Vagina (tissue), 2 donors: ENCODE results near the gene IL18. TPM values are rescaled to one million over a fixed set of nuclear protein-coding genes. Genes with fewer than 3 reads are reported as not detected.
A peak's percentile ranks its signal among the peaks of the same experiment; 100 is the strongest.

Source experiments
- DNase-seq, 2 donors: peaks; one replicate each; pipeline ENCODE4 v3.0.0-alpha.2; 2017; ENCODE audit errors: extremely low spot score in 2 of 2
- H3K27ac ChIP-seq: fragments of 200-600 bp; sonication (generic); one replicate; pipeline ENCODE4 v1.5.1; 2019
- H3K27me3 ChIP-seq: fragments of 200-600 bp; sonication (generic); one replicate; pipeline ENCODE4 v1.5.1; 2019
- H3K36me3 ChIP-seq, 2 donors: fragments of 200-600 bp; sonication (generic); one replicate each; pipeline ENCODE4 v1.5.1; 2017 to 2019
- H3K4me1 ChIP-seq: fragments of 200-600 bp; sonication (generic); one replicate; pipeline ENCODE4 v1.5.1; 2019
- H3K4me3 ChIP-seq, 2 donors: fragments of 200-600 bp; sonication (generic); 1 replicate in 1 of 2; 2 replicates in 1 of 2; pipeline ENCODE4 v1.5.1; 2016 to 2019
- H3K9me3 ChIP-seq: fragments of 200-600 bp; sonication (generic); one replicate; pipeline ENCODE4 v1.5.1; 2019
- POLR2A ChIP-seq, 2 donors: fragments of 450-650 bp; IDR thresholded peaks; one replicate each; pipeline ENCODE4 v1.6.1; 2017; ENCODE audit warnings: antibody characterized with exemption in 2 of 2, mild to moderate bottlenecking in 2 of 2, moderate library complexity in 2 of 2
- POLR2AphosphoS5 ChIP-seq, 2 donors: sonication (generic); formaldehyde crosslinking; IDR thresholded peaks; one replicate each; pipeline ENCODE4 v1.9.0; 2017; ENCODE audit warnings: antibody characterized with exemption in 2 of 2, mild to moderate bottlenecking in 2 of 2, low read depth in 1 of 2; ENCODE audit not compliant: insufficient read depth in 1 of 2
- intact Hi-C: fragments of 100-400 bp; cut with DNase I; formaldehyde crosslinking; loops from one replicate; pipeline ENCODE4 v1.15.1; 2023
- total RNA-seq: library from RNA; depleted of rRNA; stranded (reverse); fragments of >200 nt; gene quantifications from one replicate; pipeline ENCODE4 v1.2.3, GENCODE V29; 2016
- TF ChIP-seq, protein P1 (sequence below), 3 experiments: fragments of 450-650 bp in 2 of 3; fragments of 200-600 bp in 1 of 3; sonication (generic) in 1 of 3; IDR thresholded peaks; one replicate each; pipeline ENCODE4 v1.5.1; 2017 to 2019; ENCODE audit warnings: antibody characterized with exemption in 3 of 3, mild to moderate bottlenecking in 2 of 3, moderate library complexity in 2 of 3

Gene IL18
- total RNA-seq, 1 donor from 2014 or later, result 48.6 TPM

DNA sequence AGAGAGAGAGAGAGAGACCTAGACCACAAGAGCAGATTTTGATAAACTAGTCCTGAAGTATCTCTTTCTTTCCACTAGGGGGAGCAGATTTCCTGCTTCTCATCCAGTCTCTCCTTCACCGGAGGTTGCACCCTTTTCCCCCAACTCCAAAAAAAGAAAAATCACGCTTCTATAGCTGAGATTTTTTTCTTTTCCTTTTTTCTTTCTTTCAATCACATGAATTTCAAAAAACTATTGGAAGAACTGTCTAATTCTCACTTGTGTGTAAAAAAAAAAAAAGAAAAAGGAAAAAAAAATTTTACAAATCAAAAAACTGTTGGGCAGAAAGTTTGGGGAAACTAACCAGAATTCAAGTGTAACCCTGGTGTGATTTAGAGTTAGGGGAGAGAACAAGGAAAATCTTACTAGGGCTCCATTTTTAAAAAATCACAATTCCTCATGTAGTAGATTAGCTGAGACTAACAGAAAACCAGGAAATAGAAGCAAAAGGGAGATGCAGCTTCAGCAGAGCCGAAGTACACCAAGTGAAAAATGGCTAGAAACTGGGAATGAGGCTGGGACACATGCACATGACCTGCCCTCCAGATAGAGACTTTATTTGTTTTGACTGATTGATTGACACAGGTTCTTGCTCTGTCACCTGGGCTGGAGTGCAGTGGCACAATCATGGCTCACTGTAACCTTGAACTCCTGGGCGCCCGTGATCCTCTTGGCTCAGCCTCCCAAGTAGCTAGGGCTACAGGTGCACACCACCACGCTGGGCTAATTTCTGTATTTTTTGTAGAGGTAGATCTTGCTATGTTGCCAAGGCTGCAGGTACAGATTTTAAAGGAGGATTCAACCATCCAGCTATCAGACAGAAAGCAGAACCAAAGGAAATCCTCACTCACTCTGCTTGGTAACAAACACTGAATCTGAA is 50.1 kb downstream of the IL18 start:
- peaks cover 5% of the 10 kb centered on the region for H3K4me1 ChIP-seq
- TF ChIP-seq, protein P1, sequence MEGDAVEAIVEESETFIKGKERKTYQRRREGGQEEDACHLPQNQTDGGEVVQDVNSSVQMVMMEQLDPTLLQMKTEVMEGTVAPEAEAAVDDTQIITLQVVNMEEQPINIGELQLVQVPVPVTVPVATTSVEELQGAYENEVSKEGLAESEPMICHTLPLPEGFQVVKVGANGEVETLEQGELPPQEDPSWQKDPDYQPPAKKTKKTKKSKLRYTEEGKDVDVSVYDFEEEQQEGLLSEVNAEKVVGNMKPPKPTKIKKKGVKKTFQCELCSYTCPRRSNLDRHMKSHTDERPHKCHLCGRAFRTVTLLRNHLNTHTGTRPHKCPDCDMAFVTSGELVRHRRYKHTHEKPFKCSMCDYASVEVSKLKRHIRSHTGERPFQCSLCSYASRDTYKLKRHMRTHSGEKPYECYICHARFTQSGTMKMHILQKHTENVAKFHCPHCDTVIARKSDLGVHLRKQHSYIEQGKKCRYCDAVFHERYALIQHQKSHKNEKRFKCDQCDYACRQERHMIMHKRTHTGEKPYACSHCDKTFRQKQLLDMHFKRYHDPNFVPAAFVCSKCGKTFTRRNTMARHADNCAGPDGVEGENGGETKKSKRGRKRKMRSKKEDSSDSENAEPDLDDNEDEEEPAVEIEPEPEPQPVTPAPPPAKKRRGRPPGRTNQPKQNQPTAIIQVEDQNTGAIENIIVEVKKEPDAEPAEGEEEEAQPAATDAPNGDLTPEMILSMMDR (IDR thresholded peaks at IDR 0.05), result peak; percentile 23 to 62 (median 29)
- TF ChIP-seq POLR2A (IDR thresholded peaks at IDR 0.05), result no peak
- no peaks in the 10 kb centered on the region for H3K9me3 ChIP-seq
- H3K27me3 ChIP-seq, result no peaks in the 10 kb centered on the region
- H3K36me3 ChIP-seq, result no peaks in the 10 kb centered on the region
- no peak for DNase-seq
- no peak overlapping the region for H3K4me3 ChIP-seq
- intact Hi-C loops, result loop anchor here (10.0 kb wide), 1 partner anchor 171 kb away; no protein-coding TSS in a partner anchor
- H3K27ac ChIP-seq, result no peak overlapping the region

DNA sequence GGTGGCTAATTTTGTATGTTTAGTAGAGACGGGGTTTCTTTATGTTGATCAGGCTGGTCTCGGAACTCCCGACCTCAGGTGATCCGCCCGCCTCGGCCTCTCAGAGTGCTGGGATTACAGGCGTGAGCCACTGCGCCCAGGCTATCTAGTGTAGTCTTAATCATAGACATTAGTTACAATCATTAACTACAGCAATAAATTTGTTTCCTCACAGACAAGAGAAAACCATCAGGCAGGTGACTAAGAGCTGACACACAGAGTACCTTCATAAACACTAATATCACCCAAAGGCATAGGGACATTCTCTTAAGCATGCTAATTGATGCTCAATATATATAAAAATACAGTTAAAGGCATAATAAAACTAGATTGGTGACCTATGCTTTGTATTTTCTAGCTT is 57.8 kb downstream of the IL18 start:
- Histone ChIP-seq H3K27me3 (no peaks in the 10 kb centered on the region), H3K9me3 (no peaks in the 10 kb centered on the region), H3K27ac (no peak overlapping the region), H3K4me3 (no peak overlapping the region), H3K36me3 (no peaks in the 10 kb centered on the region), H3K4me1 (no peaks in the 10 kb centered on the region)
- no peak for DNase-seq
- intact Hi-C loops, result no loop called here
- TF ChIP-seq, protein P1 (IDR thresholded peaks at IDR 0.05), result no peak
- TF ChIP-seq POLR2A (IDR thresholded peaks at IDR 0.05) (no peak), POLR2AphosphoS5 (IDR thresholded peaks at IDR 0.05; ENCODE audit: insufficient read depth in 1 of 2, low read depth in 1 of 2) (no peak)

DNA sequence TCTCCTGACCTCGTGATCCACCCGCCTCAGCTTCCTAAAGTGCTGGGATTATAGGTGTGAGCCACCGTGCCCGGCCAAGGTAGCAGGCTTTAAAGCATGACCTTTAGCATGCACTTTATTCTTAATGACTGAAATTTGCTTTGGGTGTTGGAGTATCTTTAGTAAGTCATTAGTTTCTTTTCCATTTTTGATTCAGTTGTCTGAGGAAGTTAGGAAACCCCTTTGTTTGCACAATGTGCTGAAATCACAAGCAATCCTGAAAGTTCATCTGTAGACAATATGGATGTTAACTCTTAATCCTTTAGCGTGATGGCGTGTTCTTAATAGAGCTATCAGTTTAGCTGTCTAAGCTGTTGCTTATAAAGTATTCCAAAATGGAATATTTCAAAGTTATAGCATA is 60.4 kb downstream of the IL18 start:
- H3K36me3 ChIP-seq, result no peaks in the 10 kb centered on the region
- no peak for DNase-seq
- no peak for TF ChIP-seq POLR2A (IDR thresholded peaks at IDR 0.05)
- TF ChIP-seq, protein P1 (IDR thresholded peaks at IDR 0.05), result no peak
- no peak for TF ChIP-seq POLR2AphosphoS5 (IDR thresholded peaks at IDR 0.05; ENCODE audit: insufficient read depth in 1 of 2, low read depth in 1 of 2)
- no peaks in the 10 kb centered on the region for H3K9me3 ChIP-seq
- H3K4me1 ChIP-seq, result no peaks in the 10 kb centered on the region
- H3K27ac ChIP-seq, result no peak overlapping the region
- H3K4me3 ChIP-seq, result no peak overlapping the region
- H3K27me3 ChIP-seq, result no peaks in the 10 kb centered on the region
- intact Hi-C loops, result no loop called here

DNA sequence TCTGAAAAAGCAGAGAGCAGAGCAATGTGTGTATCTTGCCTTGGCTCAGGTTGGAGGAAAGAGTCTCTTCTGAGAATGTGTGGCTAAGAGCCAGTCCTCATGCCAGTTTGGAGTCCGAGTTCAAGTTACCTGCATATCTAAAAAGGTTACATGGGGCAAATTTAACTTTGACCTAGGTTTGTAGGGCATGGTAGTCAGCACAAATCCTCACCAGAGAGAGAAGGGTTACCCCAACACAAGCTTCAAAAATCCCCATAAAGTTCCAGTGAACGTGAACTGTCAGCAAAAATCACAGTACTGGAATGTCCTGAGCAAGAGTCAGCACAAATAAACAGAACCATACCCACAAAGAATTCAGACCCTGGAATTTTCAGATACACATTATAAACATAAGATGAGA is 63.4 kb downstream of the IL18 start:
- peaks cover 0 to 16% of the 10 kb centered on the region in 2 donors for H3K36me3 ChIP-seq
- no peaks in the 10 kb centered on the region for H3K4me1 ChIP-seq
- intact Hi-C loops, result no loop called here
- no peak overlapping the region for H3K27ac ChIP-seq
- H3K27me3 ChIP-seq, result no peaks in the 10 kb centered on the region
- TF ChIP-seq, protein P1 (IDR thresholded peaks at IDR 0.05), result no peak
- DNase-seq, result no peak
- H3K9me3 ChIP-seq, result no peaks in the 10 kb centered on the region
- H3K4me3 ChIP-seq, result no peak overlapping the region
